MM.1S (cell line): Measurements from ENCODE around the gene EGFLAM.

ENCODE experiments used
- DNase-seq: peaks from one replicate; pipeline ENCODE4 v3.0.0-alpha.2; 2015
- H2AFZ ChIP-seq: fragments of 300-600 bp; sonication (generic); 2 replicates; pipeline ENCODE4 v1.6.0; 2016; ENCODE audit warnings: antibody characterized with exemption, low read length
- H3F3A ChIP-seq: fragments of 300-600 bp; sonication (generic); 2 replicates; pipeline ENCODE4 v1.6.1; 2016; ENCODE audit warnings: mild to moderate bottlenecking, antibody characterized with exemption, low read length, moderate library complexity, mixed read lengths; ENCODE audit not compliant: insufficient read depth
- H3K27ac ChIP-seq: fragments of 300-600 bp; sonication (generic); 2 replicates; pipeline ENCODE4 v1.5.1; 2016; ENCODE audit warnings: mild to moderate bottlenecking, low read length
- H3K27me3 ChIP-seq: fragments of 300-600 bp; sonication (generic); replicated peaks from 2 replicates; pipeline ENCODE4 v1.6.0; 2016; ENCODE audit warnings: low read length; ENCODE audit not compliant: insufficient read depth
- H3K36me3 ChIP-seq: fragments of 300-600 bp; sonication (generic); replicated peaks from 2 replicates; pipeline ENCODE4 v1.6.1; 2016; ENCODE audit warnings: mild to moderate bottlenecking, low read length, mixed read lengths; ENCODE audit not compliant: insufficient read depth
- H3K4me1 ChIP-seq: fragments of 300-600 bp; sonication (generic); 2 replicates; pipeline ENCODE4 v1.6.1; 2016; ENCODE audit warnings: low read length, mixed read lengths
- H3K4me2 ChIP-seq: fragments of 300-600 bp; sonication (generic); 2 replicates; pipeline ENCODE4 v1.6.0; 2016; ENCODE audit warnings: low read depth, low read length
- H3K4me3 ChIP-seq: fragments of 300-600 bp; sonication (generic); 2 replicates; pipeline ENCODE4 v1.5.1; 2016; ENCODE audit warnings: low read length, mixed read lengths
- H3K79me2 ChIP-seq: fragments of 300-600 bp; sonication (generic); 2 replicates; pipeline ENCODE4 v1.6.1; 2016; ENCODE audit warnings: mixed run types, low read length, mixed read lengths
- H3K9ac ChIP-seq: fragments of 300-600 bp; sonication (generic); 2 replicates; pipeline ENCODE4 v1.6.1; 2016; ENCODE audit warnings: low read length, mixed read lengths
- H3K9me2 ChIP-seq: fragments of 300-600 bp; sonication (generic); replicated peaks from 2 replicates; pipeline ENCODE4 v1.6.1; 2016; ENCODE audit warnings: mild to moderate bottlenecking, low read length, mixed read lengths; ENCODE audit not compliant: insufficient read depth
- H3K9me3 ChIP-seq: fragments of 300-600 bp; sonication (generic); replicated peaks from 2 replicates; pipeline ENCODE4 v1.6.1; 2016; ENCODE audit warnings: mild to moderate bottlenecking, low read length, mixed read lengths; ENCODE audit not compliant: insufficient read depth
- H4K20me1 ChIP-seq: fragments of 300-600 bp; sonication (generic); 2 replicates; pipeline ENCODE4 v1.6.1; 2016; ENCODE audit warnings: mild to moderate bottlenecking, low read length, moderate library complexity, mixed read lengths; ENCODE audit not compliant: insufficient read depth
- CTCF ChIP-seq: fragments of 300-600 bp; sonication (generic); IDR thresholded peaks from 2 replicates; pipeline ENCODE4 v1.5.1; 2016; ENCODE audit warnings: antibody characterized with exemption, low read length, mixed read lengths
- EZH2 ChIP-seq: fragments of 300-600 bp; sonication (generic); optimal IDR thresholded peaks from 2 replicates; pipeline ENCODE3; 2017; ENCODE audit warnings: low read depth, mild to moderate bottlenecking, antibody characterized with exemption, low read length, mixed read lengths
- EZH2phosphoT487 ChIP-seq: fragments of 300-600 bp; sonication (generic); IDR thresholded peaks from 2 replicates; pipeline ENCODE4 v1.6.1; 2018; ENCODE audit warnings: antibody characterized with exemption, low read length

EGFLAM gene

DNA sequence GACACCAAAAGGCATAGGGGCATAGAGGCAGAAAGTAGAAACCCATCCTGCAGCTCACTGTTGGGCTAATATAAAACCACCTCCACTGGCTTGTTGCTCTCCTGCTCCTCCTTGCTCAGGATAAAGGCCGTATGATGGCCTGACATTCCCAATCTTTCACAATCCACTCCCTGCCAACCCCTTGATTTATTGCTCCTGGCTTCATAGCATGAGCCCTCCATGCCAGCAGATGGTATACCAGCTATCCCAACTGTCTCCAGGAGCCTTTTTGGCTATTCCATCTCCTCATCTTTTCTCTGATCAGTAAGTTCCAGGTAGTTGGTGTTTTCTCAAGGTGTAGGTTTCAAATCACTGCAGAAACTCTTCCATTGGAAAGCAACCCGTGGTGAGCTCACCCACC is 128.8 kb downstream of the EGFLAM start:
- Histone ChIP-seq H3K9me3 (no peaks in the 10 kb centered on the region), H3K27me3 (no peaks in the 10 kb centered on the region), H2AFZ (no peak overlapping the region), H3K9me2 (no peaks in the 10 kb centered on the region), H3K36me3 (no peaks in the 10 kb centered on the region), H3K79me2 (no peaks in the 10 kb centered on the region), H4K20me1 (no peaks in the 10 kb centered on the region), H3K4me3 (no peak overlapping the region), H3K4me2 (no peak overlapping the region), H3F3A (no peaks in the 10 kb centered on the region), H3K27ac (no peak overlapping the region), H3K4me1 (no peaks in the 10 kb centered on the region), H3K9ac (no peak overlapping the region)
- DNase-seq = no peak
- TF ChIP-seq EZH2phosphoT487 (no peak), CTCF (no peak), EZH2 (no peak)

- Histone ChIP-seq H4K20me1 (no peaks in the 10 kb centered on the region), H3F3A (no peaks in the 10 kb centered on the region), H3K9me3 (no peaks in the 10 kb centered on the region), H3K27ac (no peak overlapping the region), H3K9me2 (no peaks in the 10 kb centered on the region), H3K4me2 (no peak overlapping the region), H3K4me1 (no peaks in the 10 kb centered on the region), H2AFZ (no peak overlapping the region), H3K27me3 (no peaks in the 10 kb centered on the region), H3K36me3 (no peaks in the 10 kb centered on the region), H3K4me3 (no peak overlapping the region), H3K79me2 (no peaks in the 10 kb centered on the region), H3K9ac (no peak overlapping the region)
- DNase-seq = no peak
- TF ChIP-seq CTCF (no peak), EZH2phosphoT487 (no peak), EZH2 (no peak)
Measured at GRCh38 chr5:38393636-38394035, 135.3 kb downstream of the EGFLAM start.

- H3K9me2 ChIP-seq = no peaks in the 10 kb centered on the region
- no peaks in the 10 kb centered on the region for H3K36me3 ChIP-seq
- no peak overlapping the region for H3K27ac ChIP-seq
- H3K27me3 ChIP-seq = no peaks in the 10 kb centered on the region
- H3K4me2 ChIP-seq = no peak overlapping the region
- H3K79me2 ChIP-seq = no peaks in the 10 kb centered on the region
- no peaks in the 10 kb centered on the region for H3K9me3 ChIP-seq
- no peaks in the 10 kb centered on the region for H3F3A ChIP-seq
- H3K9ac ChIP-seq = no peak overlapping the region
- H4K20me1 ChIP-seq = no peaks in the 10 kb centered on the region
- DNase-seq = no peak
- no peaks in the 10 kb centered on the region for H3K4me1 ChIP-seq
- TF ChIP-seq EZH2phosphoT487 (no peak), EZH2 (no peak), CTCF (no peak)
- H3K4me3 ChIP-seq = no peak overlapping the region
- H2AFZ ChIP-seq = no peak overlapping the region
Measured at GRCh38 chr5:38396766-38397165, 138.4 kb downstream of the EGFLAM start.
